Stimulated activated CD8-positive, alpha-beta memory T cell treated with anti-CD3 and anti-CD28 coated beads, Interleukin-12 subunit alpha, Interleukin-12 subunit beta, amount 100 ng/mL, for 24 hours (primary cell): ENCODE data around the gene ABCA4.
"Not testable (repeated sequence)": the region's sequence is repeated elsewhere in the genome, so short reads cannot be mapped to it uniquely, and the experiment has no call there.

Experiments
- DNase-seq: peaks from one replicate; pipeline ENCODE4 v3.0.0-alpha.2; 2020; ENCODE audit errors: extremely low read depth

ABCA4 gene

DNA sequence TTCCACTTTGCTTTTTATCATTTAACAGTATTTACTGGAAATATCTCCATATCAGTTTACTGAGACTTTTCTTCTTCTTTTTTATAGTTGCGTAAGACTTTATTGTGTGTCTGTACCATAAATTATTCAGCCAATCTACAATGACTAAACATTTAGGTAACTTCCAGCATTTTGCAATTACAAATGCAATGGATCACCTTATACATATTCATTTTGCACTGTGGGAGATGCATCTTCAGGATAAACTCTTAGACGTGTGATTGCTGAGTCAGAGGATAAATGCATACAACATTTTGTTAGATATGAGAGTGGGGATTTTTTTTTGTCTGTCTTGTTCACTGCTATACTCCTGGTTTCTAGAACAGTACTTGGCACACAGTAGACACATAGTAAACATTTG, 116.0 kb downstream of the ABCA4 start:
- no peak for DNase-seq

DNA sequence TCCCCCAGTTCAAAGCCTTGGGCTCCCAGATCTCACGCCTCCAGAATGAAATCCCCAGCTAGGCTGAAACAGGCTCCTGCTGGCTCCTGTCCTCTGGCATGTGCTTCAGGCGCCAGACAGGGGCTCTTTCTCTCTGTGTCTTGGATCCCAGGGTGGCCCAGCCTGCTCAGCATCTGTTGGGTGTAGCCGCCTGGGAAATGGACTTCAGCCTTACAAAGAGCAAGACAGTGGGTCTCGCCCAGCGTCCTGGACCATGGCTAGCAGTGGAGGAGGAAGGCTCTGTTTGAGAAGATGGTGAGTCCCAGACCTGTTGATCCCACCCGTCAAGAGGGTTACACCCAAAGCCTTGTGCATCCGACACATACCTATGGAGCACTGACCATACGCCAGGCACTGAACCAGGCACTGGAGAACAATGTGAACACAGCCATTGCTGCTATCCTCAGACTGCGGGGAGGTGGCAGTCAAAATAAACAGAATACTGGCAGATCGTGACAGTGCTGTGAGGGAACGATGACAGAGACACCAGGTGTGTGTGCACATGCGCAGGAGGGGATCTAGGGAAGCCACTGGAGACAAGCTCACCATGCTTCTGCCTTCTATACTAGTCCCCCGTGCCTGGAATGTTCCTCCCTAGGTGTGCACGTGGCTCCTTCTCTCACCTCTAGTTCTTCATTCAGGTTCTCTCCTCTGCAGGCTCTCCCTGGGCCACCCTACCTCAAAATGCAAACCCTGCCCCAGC, 118.7 kb downstream of the ABCA4 start:
- no peak for DNase-seq

DNA sequence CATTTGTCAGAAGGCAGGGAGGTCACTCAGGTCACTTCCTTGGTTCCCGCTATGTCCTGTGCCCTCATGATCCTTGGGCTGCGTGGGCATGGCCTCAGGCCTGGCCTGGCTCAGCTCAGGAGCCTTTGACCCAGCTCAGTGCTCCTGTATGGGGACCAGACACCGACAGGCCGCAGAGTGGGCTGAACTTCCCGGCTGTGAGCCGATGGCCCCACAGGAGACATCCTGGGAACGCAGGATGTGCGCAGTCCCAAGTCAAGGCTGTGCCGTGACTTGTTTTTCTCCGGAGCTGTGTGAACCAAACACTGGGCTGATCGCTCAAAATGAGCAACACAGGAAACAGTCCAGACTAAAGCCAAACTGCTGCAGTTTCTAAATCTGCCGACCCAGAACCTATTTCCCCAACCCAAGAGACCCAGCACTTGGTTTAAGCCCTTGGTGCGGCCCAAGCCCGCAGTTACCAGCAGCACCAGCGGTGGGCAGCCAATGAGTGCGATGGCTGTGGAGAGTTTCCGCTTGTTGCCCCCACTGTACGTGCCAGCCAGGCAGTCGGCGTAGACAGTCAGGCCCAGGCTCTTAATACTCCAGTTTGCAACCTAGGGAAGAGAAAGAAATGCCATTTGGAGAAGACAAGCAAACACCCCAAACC, 119.4 kb downstream of the ABCA4 start:
- no peak for DNase-seq

DNA sequence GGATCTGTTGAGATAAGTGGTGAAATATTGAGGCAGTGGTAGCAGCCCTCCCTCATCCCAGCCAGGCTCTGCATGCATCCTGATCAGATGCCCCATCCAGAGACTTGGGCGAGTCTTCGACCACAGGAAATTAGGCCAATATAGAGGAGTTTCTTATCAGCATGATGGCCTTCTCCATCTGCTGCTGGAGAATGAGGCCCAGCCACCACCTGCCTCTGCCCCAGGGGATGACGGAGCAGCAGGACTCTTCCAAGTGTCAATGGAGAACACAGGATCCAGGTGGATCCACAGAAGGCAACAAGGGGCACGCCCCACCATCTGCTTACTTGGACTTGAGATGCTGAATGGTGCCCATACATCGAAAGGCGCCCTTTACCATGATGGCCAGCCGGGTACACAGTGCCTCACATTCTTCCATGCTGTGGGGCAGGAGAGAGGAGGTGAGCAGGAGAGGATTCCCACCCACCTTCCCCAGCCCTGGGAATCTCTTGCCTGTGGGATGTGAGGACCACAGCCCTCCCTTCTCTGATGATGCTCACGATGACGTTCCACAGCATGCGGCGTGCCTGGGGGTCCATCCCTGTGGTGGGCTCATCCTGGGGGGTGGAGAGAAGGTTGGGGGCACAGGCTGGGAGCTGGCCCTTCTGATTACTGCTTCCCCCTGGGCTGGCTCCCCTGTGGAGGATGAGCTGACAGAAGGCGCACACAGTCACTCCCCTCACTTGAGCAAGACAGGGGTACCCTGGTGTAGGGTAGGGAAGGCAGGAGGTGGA, 120.3 kb downstream of the ABCA4 start:
- DNase-seq: no peak

DNA sequence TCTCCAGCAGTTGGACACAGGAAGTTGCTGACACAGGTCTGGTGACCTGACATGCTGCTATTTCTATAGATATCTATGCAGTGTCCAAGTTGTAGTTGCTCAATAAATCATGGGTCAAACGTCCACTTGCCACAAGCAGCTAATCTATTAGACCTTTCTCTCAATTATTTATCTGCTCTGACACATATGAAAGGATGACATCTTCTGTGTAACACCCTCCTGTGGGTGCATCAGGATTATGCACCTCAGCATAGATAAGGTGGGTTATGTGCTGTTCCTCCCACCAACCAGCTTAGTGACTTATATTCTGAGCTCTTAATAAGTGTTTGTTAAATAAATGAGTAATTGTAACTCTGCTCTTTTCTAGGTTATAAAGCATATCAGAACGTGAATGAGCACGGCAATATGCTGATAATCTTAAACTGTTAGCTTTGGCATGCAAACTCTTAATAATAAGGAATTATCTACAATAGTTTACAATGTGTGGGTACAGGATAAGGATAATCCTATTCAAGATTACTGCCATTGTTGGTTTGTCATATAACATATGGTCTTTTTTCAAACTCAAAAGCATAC, 121.0 kb downstream of the ABCA4 start:
- DNase-seq: no peak

DNA sequence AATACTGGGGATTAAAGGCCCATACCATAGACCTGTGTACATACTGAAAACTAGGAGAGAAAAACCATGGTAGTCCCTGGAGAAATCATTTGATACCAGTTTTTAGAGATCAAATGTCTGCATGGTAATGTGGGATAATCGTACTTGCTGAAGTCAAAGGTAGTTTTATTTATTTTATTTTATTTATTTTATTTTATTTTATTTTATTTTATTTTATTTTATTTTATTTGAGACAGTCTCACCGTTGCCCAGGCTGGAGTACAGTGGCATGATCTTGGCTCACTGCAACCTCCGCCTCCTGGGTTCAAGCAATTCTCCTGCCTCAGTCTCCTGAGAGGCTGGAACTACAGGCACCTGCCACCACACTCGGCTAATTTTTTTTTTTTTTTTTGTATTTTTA, 122.4 kb downstream of the ABCA4 start:
- not testable (repeated sequence) for DNase-seq

DNA sequence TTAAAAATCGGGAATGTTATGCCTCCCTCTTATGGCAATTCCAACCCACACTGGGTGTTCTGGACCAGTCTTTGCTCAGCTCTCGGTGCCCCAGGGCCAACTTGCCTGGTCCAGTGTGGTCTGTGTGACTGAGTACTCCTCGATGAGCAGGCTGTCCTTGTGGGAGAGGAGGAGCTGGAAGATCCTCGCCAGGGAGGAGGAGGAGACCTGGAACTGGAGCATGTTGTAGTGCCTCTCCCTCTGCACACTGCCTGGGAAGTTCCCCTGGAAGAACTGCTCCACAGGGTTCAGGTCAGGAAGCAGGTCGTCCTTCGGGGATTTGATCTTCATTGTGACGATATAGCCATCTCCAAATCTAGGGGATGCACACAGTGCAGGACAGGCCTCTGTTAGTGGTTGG, 123.2 kb downstream of the ABCA4 start:
- DNase-seq: no peak

DNA sequence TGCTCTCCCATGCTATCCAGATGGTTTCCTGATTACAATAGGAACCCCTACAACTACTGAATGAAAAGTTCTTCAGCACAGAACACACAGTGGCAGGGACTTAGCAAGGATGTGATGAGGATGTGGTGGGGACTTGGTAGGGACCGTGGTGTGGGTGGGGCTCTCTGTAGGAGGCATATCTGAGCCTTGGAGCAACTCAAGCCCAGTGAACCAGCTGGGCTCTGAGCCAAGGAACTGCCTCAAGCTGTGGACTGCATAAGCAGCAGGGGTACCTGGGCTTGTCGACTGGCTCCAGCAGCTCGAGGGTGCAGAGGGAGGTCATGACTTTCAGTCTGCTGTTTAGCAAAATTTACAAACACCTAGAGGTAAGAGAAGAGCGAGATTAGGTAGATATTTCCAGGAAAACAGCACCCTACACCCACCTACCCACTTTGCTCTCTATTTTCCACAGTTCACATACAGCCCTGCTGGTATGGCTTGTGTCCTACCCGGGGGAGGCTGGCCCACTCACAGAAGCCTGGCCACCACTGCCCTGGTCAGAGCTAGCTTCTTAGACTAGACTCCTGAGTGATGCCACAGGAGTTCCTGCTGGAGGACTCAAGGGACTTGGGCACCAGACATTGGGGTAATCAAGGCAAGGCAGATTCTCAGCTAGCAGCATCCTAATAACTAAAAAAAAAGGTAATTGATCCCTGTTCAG, 125.0 kb downstream of the ABCA4 start:
- no peak for DNase-seq

DNA sequence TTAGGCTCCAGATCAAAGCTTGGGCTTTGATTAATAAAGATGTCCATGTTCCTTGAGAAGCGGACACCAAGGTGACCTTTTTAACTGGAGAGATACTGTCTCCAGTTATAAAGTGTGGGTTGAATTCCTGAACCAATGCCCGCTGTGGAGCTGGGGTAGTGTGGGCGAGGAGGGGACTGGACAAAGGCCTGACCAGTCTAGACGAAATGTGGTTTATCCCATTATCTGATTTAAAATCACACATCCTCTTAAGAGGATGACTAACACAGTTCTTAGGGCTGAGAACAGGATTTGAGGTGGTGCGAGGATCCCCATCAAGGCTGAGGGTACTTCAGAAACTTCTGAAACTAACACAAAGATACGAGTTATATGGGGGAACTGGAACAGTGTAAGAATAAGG, 127.2 kb downstream of the ABCA4 start:
- no peak for DNase-seq

DNA sequence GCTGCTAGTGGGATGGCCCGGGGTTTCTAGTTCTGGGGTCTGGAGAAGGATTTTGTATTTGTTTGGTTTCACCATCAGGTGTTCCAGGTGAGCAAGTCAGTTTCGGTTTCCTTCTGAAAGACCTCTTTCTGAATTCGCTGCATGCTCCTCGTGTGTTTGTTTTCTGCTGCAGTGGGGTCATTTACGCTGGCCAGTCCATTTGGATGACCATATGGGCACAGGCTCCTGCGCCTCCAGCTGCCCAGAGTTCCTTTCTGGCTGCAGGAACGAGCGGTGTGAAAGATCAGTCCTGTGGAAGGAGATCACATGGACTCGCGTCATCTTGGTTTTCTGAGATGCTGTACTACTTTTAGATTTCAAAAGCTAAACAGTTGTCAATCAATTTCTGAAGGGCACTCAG, 128.0 kb downstream of the ABCA4 start:
- DNase-seq: no peak

DNA sequence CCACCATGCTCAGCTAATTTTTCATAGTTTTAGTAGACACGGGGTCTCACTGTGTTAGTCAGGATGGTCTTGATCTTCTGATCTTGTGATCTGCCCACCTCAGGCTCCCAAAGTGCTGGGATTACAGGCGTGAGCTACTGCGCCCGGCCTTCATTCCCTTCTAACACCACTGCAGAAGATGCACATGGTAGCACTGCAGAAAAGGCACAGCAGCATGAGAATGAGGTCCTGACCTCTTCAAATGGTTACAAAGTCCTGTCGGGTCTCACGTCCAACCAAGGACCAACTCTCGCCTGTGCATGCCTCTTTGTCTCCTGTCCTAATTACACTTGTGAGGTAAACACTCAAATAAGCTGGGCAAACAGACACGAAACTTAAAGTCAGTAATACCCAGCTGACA, 128.8 kb downstream of the ABCA4 start:
- no peak for DNase-seq

DNA sequence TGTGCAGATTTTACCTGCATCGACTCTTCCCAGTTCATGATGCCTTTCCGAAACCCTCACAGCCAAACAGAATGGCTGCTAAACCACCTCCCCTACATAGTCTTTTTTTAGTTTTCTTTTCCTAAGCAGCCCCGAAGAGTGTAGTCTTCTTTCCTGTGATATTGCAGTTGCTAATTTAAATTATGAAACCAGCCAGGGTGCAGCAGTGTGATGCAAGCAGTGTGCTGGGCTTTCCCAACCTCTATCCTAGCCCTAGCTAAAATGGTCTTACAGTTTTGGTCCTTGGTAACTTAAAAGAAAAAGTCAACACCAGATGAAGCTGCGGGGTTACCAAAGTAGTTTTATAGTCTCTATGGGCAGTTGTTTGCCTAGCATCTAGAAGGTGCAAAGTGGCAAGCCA, 129.7 kb downstream of the ABCA4 start:
- DNase-seq: no peak

DNA sequence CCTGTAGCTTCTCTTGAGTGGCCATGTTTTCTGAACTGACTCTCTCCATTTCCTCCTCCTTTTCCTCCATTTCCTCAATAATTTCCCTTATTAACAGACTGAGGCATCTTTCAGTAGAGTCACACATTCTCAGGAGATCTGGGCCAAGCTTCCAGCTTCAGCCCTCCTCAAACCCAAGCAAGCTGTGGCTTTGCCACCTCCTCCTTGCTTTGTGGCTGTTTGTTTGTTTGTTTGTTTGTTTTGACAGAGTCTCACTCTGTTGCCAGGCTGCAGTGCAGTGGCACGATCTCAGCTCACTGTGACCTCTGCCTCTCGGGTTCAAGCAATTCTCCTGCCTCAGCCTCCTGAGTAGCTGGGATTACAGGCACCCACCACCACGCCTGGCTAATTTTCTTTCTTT, 130.5 kb downstream of the ABCA4 start:
- DNase-seq: not testable (repeated sequence)

DNA sequence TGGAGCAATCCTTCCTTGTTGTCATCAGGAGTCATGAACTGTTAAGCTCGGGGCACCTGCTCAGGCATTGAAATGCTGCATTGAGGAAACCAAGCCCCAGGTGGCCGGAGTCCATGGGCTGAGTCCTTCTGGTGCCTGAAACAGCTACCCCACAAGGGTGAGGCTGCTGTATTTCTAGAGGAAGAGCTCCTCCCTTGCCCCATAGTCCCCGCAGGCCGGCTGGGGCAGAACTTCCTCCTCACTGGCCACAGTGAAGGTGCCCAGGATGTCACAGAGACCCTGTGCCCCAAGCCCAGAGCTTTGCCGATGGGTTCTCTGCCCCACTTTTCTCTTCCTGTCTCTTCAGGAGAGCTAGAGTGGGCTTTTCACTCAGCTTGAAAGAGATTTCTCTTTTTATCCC, 130.9 kb downstream of the ABCA4 start:
- no peak for DNase-seq

DNA sequence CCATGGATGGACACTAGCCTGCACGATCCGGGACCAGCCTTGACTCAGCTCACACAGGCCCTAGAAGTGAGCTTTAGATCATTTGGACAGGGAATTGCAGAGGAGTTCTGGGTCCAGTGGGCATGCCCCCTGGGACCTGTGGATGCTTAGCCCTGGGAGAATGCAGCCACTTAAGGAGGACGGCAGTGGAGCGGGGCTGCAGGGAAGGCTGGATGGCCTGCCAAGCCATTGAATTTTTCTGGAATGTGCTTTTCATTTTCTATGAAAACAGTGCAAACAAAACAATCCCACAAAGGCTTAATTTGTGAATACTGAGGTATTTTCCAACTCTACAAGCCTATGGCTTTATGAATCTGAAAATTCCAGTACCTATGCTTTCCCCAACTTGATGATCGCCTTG, 131.3 kb downstream of the ABCA4 start:
- no peak for DNase-seq

DNA sequence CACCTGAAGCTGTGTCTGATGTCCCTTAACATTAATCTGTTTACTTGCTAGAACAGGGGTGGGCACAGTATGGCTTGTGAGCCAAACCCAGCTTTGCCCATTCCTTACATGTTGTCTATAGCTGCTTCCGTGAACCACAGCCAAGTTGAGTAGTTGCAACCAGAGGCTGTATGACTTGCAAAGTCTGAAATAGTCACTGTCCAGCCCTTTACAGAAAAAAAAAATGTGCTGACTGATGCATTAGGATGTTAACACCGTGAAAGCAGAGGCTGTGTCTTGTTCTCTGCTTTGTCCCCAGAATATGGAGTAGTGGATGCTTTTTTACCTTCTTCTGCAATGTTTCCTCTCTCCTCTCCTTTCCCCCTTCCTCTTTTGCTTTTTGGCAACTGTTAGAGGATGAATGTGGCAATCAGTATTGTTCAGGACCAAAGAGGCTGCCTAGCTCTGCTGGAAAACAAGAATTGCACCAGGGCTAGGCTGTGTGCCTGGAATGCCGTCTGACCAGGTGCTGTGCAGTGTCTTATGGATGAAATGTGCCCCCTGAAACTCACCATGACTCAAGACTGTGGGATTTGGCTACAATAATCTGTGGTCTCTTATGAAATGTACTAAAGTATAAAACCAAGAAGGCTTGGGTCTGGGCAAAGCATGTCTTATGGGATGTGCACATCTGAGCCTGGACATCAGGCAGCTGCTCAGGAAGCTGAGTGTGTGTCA, 132.2 kb downstream of the ABCA4 start:
- no peak for DNase-seq

DNA sequence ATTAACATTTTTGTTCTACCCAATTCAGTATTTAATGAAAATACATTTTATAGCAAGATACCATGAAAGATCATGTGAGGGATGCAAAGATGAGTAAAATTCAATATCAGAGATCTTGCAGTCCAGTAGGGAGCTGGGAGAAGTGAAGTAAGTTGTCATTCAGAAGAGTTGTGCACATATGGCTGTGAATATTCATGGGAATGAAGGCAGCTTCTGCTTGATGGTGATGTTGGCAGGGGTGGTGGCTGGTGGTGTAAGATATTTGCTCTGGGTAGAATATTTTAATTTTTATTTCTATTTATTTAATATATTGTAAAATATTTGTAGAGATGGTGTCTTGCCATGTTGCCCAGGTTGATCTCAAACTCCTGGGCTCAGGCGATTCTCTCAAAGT, 139.7 kb downstream of the ABCA4 start:
- no peak for DNase-seq

DNA sequence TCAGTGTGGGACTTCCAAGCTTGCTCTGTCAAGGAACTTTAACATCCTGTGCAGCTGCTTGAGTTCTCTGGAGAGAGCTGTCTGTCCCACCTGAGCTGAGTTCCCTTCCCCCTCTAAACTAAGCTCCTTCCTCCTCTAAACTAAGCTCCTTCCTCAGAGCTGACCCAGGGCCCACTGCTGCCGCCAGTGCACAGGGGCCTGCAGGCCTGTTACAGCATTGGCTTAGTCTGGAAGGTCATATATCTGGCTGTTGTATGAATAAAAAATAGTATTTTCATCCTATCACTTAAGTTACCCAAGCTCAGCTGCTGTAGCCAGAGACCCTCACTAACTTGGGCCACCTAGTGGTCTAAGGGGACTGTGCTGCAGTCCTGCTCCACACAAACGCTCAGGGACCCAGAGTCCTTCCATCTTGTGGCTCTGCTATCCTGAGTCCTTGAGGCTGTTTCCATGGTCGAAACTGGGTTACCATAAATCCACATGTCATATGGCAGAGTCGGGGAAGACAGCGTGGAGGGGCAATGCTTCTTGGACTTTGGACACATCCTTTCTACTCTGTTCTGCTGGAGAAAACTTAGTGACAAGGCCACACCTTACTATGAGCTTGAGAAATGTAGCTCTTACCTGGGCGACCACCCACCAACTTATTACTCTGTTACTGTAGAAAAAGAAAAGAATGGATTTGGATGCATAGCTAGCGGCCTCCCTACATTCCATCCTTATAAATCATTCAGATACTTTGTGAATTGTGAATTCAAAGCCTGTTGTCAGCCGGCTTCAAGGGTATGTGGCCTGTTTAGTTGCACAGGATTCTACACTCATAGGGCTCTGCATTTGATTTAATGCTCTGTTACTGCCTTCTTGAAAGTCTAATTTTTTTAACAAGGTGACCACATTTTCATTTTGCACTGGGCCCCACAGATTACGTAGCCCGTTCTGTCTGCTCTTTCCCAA, 140.4 kb downstream of the ABCA4 start:
- no peak for DNase-seq

DNA sequence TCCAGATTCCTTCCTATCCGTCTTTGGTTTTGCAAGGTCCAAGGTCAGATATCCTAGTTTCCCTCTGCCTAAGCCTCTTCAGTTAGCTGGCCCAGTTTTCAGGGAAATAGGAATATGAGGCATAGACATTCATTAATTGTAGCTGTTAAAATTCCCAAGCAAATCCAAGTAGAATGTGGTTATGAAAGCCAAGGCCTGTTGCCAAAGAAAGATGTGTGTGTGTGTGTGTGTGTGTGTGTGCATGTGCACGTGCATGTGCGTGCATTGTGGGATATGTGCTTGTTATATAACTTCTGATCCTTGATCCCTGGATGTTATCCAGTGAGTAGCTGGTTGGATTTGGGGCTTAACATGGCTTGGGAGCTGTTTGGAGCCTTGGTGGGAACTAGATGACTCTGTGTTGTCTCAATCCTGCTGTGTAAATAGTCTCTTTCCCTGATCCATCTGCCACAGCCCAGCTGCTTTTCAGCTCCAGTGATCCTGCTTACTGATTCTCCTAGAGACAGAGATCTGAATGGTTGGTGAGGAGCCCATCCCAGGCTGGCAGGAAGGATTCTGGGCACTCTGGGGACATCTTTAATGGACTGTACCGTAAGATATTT, 141.1 kb downstream of the ABCA4 start:
- DNase-seq: no peak
